ENCODE measurements around the gene OAS1.

DNA sequence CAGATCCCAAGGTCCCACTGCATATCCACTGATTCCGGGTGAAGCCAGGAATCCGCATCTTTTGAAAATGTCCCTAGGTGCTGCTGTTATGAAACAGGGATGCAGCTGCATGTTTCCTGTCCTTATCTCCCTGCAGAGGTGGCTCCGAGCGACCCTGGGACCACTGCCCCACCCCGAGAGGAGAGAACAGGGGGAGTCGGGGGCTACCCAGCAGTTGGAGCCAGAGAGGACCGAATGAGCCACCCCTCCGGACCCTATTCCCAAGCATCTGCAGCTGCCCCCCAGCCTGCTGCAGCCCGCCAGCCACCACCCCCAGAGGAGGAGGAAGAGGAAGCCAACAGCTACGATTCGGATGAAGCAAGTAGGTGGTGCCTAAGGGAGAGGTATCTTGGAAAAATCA lies 30.3 kb upstream of the OAS1 start:
- TF ChIP-seq FEZF1 (tag by site-specific recombination; IDR thresholded peaks at IDR 0.05): no peak
- TF ChIP-seq KLF16 (tag by site-specific recombination; IDR thresholded peaks at IDR 0.05): no peak
- TF ChIP-seq ZNF677 (tag by site-specific recombination; IDR thresholded peaks at IDR 0.05): no peak
- TF ChIP-seq ZNF23 (tag by site-specific recombination; IDR thresholded peaks at IDR 0.05; ENCODE audit: borderline replicate concordance): no peak
- TF ChIP-seq, protein P1, sequence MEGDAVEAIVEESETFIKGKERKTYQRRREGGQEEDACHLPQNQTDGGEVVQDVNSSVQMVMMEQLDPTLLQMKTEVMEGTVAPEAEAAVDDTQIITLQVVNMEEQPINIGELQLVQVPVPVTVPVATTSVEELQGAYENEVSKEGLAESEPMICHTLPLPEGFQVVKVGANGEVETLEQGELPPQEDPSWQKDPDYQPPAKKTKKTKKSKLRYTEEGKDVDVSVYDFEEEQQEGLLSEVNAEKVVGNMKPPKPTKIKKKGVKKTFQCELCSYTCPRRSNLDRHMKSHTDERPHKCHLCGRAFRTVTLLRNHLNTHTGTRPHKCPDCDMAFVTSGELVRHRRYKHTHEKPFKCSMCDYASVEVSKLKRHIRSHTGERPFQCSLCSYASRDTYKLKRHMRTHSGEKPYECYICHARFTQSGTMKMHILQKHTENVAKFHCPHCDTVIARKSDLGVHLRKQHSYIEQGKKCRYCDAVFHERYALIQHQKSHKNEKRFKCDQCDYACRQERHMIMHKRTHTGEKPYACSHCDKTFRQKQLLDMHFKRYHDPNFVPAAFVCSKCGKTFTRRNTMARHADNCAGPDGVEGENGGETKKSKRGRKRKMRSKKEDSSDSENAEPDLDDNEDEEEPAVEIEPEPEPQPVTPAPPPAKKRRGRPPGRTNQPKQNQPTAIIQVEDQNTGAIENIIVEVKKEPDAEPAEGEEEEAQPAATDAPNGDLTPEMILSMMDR (tag by site-specific recombination; IDR thresholded peaks at IDR 0.05): no peak
- no peak for TF ChIP-seq ZNF404 (tag by site-specific recombination; IDR thresholded peaks at IDR 0.05)
- TF ChIP-seq ZNF324 (tag by site-specific recombination; IDR thresholded peaks at IDR 0.05): no peak
- TF ChIP-seq, protein P2, sequence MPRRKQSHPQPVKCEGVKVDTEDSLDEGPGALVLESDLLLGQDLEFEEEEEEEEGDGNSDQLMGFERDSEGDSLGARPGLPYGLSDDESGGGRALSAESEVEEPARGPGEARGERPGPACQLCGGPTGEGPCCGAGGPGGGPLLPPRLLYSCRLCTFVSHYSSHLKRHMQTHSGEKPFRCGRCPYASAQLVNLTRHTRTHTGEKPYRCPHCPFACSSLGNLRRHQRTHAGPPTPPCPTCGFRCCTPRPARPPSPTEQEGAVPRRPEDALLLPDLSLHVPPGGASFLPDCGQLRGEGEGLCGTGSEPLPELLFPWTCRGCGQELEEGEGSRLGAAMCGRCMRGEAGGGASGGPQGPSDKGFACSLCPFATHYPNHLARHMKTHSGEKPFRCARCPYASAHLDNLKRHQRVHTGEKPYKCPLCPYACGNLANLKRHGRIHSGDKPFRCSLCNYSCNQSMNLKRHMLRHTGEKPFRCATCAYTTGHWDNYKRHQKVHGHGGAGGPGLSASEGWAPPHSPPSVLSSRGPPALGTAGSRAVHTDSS (tag by site-specific recombination; IDR thresholded peaks at IDR 0.05): no peak
- TF ChIP-seq, protein P3, sequence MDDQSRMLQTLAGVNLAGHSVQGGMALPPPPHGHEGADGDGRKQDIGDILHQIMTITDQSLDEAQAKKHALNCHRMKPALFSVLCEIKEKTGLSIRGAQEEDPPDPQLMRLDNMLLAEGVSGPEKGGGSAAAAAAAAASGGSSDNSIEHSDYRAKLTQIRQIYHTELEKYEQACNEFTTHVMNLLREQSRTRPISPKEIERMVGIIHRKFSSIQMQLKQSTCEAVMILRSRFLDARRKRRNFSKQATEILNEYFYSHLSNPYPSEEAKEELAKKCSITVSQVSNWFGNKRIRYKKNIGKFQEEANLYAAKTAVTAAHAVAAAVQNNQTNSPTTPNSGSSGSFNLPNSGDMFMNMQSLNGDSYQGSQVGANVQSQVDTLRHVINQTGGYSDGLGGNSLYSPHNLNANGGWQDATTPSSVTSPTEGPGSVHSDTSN (CRISPR knock-in tag; IDR thresholded peaks at IDR 0.05): no peak
- TF ChIP-seq ZNF433 (tag by site-specific recombination; IDR thresholded peaks at IDR 0.05; ENCODE audit: low read depth): no peak
- no peak for TF ChIP-seq ZNF350 (tag by site-specific recombination; IDR thresholded peaks at IDR 0.05)
- TF ChIP-seq, protein P4, sequence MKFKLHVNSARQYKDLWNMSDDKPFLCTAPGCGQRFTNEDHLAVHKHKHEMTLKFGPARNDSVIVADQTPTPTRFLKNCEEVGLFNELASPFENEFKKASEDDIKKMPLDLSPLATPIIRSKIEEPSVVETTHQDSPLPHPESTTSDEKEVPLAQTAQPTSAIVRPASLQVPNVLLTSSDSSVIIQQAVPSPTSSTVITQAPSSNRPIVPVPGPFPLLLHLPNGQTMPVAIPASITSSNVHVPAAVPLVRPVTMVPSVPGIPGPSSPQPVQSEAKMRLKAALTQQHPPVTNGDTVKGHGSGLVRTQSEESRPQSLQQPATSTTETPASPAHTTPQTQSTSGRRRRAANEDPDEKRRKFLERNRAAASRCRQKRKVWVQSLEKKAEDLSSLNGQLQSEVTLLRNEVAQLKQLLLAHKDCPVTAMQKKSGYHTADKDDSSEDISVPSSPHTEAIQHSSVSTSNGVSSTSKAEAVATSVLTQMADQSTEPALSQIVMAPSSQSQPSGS (tag by site-specific recombination; IDR thresholded peaks at IDR 0.05; ENCODE audit: low read depth): no peak
